ENCODE results near the gene ARHGAP24. TPM values are rescaled to one million over a fixed set of nuclear protein-coding genes. Genes with fewer than 3 reads are reported as not detected.

The ARHGAP24 gene
- total RNA-seq, 1 experiment from 2014 or later, result 1.5 TPM

GRCh38 chr4:85544751-85545150 lies 69.8 kb downstream of the ARHGAP24 start:
- Histone ChIP-seq H3K9me3 (no peaks in the 10 kb centered on the region), H3K4me3 (no peak overlapping the region), H3K27me3 (no peaks in the 10 kb centered on the region), H3K36me3 (no peaks in the 10 kb centered on the region)
- DNase-seq, result no peak

GRCh38 chr4:85548116-85548515 lies 73.2 kb downstream of the ARHGAP24 start:
- H3K4me3 ChIP-seq, result no peak overlapping the region
- H3K9me3 ChIP-seq, result no peaks in the 10 kb centered on the region
- DNase-seq, result no peak
- no peaks in the 10 kb centered on the region for H3K27me3 ChIP-seq
- H3K36me3 ChIP-seq, result no peaks in the 10 kb centered on the region

- Histone ChIP-seq H3K4me3 (no peak overlapping the region), H3K27me3 (no peaks in the 10 kb centered on the region), H3K36me3 (no peaks in the 10 kb centered on the region), H3K9me3 (peaks cover under 1% of the 10 kb centered on the region; the same call in 1 of the 2 replicates)
- DNase-seq, result no peak
Observed at GRCh38 chr4:85548841-85549240, 73.9 kb downstream of the ARHGAP24 start.

- DNase-seq, result no peak
- Histone ChIP-seq H3K9me3 (peaks cover 5% of the 10 kb centered on the region), H3K36me3 (no peaks in the 10 kb centered on the region), H3K4me3 (no peak overlapping the region), H3K27me3 (no peaks in the 10 kb centered on the region)
Observed at GRCh38 chr4:85555206-85555605, 80.3 kb downstream of the ARHGAP24 start.

GRCh38 chr4:85556283-85556682 lies 81.3 kb downstream of the ARHGAP24 start:
- no peak for DNase-seq
- no peaks in the 10 kb centered on the region for H3K36me3 ChIP-seq
- no peak overlapping the region for H3K4me3 ChIP-seq
- no peaks in the 10 kb centered on the region for H3K27me3 ChIP-seq
- H3K9me3 ChIP-seq, result peaks cover 5% of the 10 kb centered on the region

GRCh38 chr4:85557016-85557901 lies 82.3 kb downstream of the ARHGAP24 start:
- DNase-seq, result no peak
- Histone ChIP-seq H3K9me3 (peaks cover 5% of the 10 kb centered on the region), H3K36me3 (no peaks in the 10 kb centered on the region), H3K4me3 (no peak overlapping the region), H3K27me3 (no peaks in the 10 kb centered on the region)

GRCh38 chr4:85565761-85566480 lies 91.0 kb downstream of the ARHGAP24 start:
- Histone ChIP-seq H3K27me3 (no peaks in the 10 kb centered on the region), H3K9me3 (no peaks in the 10 kb centered on the region), H3K36me3 (no peaks in the 10 kb centered on the region), H3K4me3 (no peak overlapping the region)
- DNase-seq, result no peak

GRCh38 chr4:85569730-85570299 lies 94.9 kb downstream of the ARHGAP24 start:
- no peak for DNase-seq
- no peaks in the 10 kb centered on the region for H3K27me3 ChIP-seq
- no peaks in the 10 kb centered on the region for H3K9me3 ChIP-seq
- no peaks in the 10 kb centered on the region; the same call in 1 of the 2 replicates for H3K36me3 ChIP-seq
- H3K4me3 ChIP-seq, result no peak overlapping the region

GRCh38 chr4:85570388-85570787 lies 95.4 kb downstream of the ARHGAP24 start:
- H3K9me3 ChIP-seq, result no peaks in the 10 kb centered on the region
- H3K27me3 ChIP-seq, result no peaks in the 10 kb centered on the region
- no peak overlapping the region for H3K4me3 ChIP-seq
- no peak for DNase-seq
- H3K36me3 ChIP-seq, result no peaks in the 10 kb centered on the region; the same call in 1 of the 2 replicates

GRCh38 chr4:85571008-85571407 lies 96.1 kb downstream of the ARHGAP24 start:
- no peaks in the 10 kb centered on the region for H3K27me3 ChIP-seq
- no peak for DNase-seq
- H3K9me3 ChIP-seq, result no peaks in the 10 kb centered on the region
- H3K4me3 ChIP-seq, result no peak overlapping the region
- no peaks in the 10 kb centered on the region; the same call in 1 of the 2 replicates for H3K36me3 ChIP-seq

GRCh38 chr4:85573270-85573669 lies 98.3 kb downstream of the ARHGAP24 start:
- Histone ChIP-seq H3K36me3 (no peaks in the 10 kb centered on the region; the same call in 1 of the 2 replicates), H3K4me3 (no peak overlapping the region), H3K27me3 (no peaks in the 10 kb centered on the region), H3K9me3 (no peaks in the 10 kb centered on the region)
- no peak for DNase-seq

- H3K9me3 ChIP-seq, result no peaks in the 10 kb centered on the region
Observed at GRCh38 chr4:85577307-85577706, 102.4 kb downstream of the ARHGAP24 start.

GRCh38 chr4:85579942-85580341 lies 105.0 kb downstream of the ARHGAP24 start:
- H3K9me3 ChIP-seq, result no peaks in the 10 kb centered on the region
- H3K4me3 ChIP-seq, result no peak overlapping the region
- no peaks in the 10 kb centered on the region for H3K36me3 ChIP-seq
- DNase-seq, result no peak
- H3K27me3 ChIP-seq, result no peaks in the 10 kb centered on the region

More at GRCh38 chr4:85577307-85577706, 102.4 kb downstream of the ARHGAP24 start:
- Histone ChIP-seq H3K27me3 (no peaks in the 10 kb centered on the region), H3K36me3 (no peaks in the 10 kb centered on the region), H3K4me3 (no peak overlapping the region)
- DNase-seq, result no peak

- no peaks in the 10 kb centered on the region for H3K9me3 ChIP-seq
- H3K36me3 ChIP-seq, result no peaks in the 10 kb centered on the region
- DNase-seq, result no peak
Observed at GRCh38 chr4:85580489-85580888, 105.5 kb downstream of the ARHGAP24 start.

GRCh38 chr4:85587952-85588351 lies 113.0 kb downstream of the ARHGAP24 start:
- Histone ChIP-seq H3K4me3 (no peak overlapping the region), H3K27me3 (no peaks in the 10 kb centered on the region), H3K9me3 (no peaks in the 10 kb centered on the region), H3K36me3 (no peaks in the 10 kb centered on the region)
- DNase-seq, result no peak

More at GRCh38 chr4:85580489-85580888, 105.5 kb downstream of the ARHGAP24 start:
- H3K4me3 ChIP-seq, result no peak overlapping the region
- no peaks in the 10 kb centered on the region for H3K27me3 ChIP-seq

GRCh38 chr4:85591406-85592098 lies 116.6 kb downstream of the ARHGAP24 start:
- peak; percentile 12 for DNase-seq
- Histone ChIP-seq H3K9me3 (no peaks in the 10 kb centered on the region), H3K36me3 (no peaks in the 10 kb centered on the region), H3K4me3 (no peak overlapping the region), H3K27me3 (no peaks in the 10 kb centered on the region)

Data from MG63 (cell line).